RWPE2 (cell line): Measurements from ENCODE around the gene CHTF18.

Experiments used
- ATAC-seq: fragments of 200-7000 bp; cut with Tn5 transposase; 3 replicates; pipeline ENCODE4 v1.9.1; 2021; ENCODE audit warnings: low read depth
- DNase-seq: peaks from one replicate; pipeline ENCODE4 v3.0.0-alpha.2; 2020; ENCODE audit warnings: low spot score
- H3K27ac ChIP-seq: fragments of 450-650 bp; 2 replicates; pipeline ENCODE4 v1.5.1; 2017; ENCODE audit warnings: mild to moderate bottlenecking; ENCODE audit not compliant: poor library complexity, severe bottlenecking
- H3K27me3 ChIP-seq: fragments of 250-450 bp; sonication (Bioruptor Pico); 2 replicates; pipeline ENCODE4 v1.5.1; 2021; ENCODE audit warnings: mild to moderate bottlenecking, moderate library complexity; ENCODE audit not compliant: insufficient read depth, poor library complexity, severe bottlenecking
- H3K36me3 ChIP-seq: fragments of 250-450 bp; sonication (Bioruptor Pico); 2 replicates; pipeline ENCODE4 v1.5.1; 2020; ENCODE audit warnings: low read depth, mild to moderate bottlenecking, moderate library complexity
- H3K4me1 ChIP-seq: fragments of 250-450 bp; sonication (Bioruptor Pico); 2 replicates; pipeline ENCODE4 v1.5.1; 2021; ENCODE audit warnings: mild to moderate bottlenecking, moderate library complexity; ENCODE audit not compliant: insufficient read depth, poor library complexity, severe bottlenecking
- H3K4me3 ChIP-seq: fragments of 250-450 bp; sonication (Bioruptor Pico); 2 replicates; pipeline ENCODE4 v1.5.1; 2021; ENCODE audit warnings: mild to moderate bottlenecking, moderate library complexity; ENCODE audit not compliant: severe bottlenecking
- H3K9me3 ChIP-seq: fragments of 250-450 bp; sonication (Bioruptor Pico); 2 replicates; pipeline ENCODE4 v1.5.1; 2021; ENCODE audit warnings: mild to moderate bottlenecking, moderate library complexity; ENCODE audit not compliant: severe bottlenecking
- TF ChIP-seq, protein P1 (sequence below): fragments of 450-650 bp; IDR thresholded peaks from one replicate; pipeline ENCODE4 v1.5.1; 2017; ENCODE audit warnings: mild to moderate bottlenecking, moderate library complexity; ENCODE audit not compliant: poor library complexity, severe bottlenecking

Gene CHTF18

DNA sequence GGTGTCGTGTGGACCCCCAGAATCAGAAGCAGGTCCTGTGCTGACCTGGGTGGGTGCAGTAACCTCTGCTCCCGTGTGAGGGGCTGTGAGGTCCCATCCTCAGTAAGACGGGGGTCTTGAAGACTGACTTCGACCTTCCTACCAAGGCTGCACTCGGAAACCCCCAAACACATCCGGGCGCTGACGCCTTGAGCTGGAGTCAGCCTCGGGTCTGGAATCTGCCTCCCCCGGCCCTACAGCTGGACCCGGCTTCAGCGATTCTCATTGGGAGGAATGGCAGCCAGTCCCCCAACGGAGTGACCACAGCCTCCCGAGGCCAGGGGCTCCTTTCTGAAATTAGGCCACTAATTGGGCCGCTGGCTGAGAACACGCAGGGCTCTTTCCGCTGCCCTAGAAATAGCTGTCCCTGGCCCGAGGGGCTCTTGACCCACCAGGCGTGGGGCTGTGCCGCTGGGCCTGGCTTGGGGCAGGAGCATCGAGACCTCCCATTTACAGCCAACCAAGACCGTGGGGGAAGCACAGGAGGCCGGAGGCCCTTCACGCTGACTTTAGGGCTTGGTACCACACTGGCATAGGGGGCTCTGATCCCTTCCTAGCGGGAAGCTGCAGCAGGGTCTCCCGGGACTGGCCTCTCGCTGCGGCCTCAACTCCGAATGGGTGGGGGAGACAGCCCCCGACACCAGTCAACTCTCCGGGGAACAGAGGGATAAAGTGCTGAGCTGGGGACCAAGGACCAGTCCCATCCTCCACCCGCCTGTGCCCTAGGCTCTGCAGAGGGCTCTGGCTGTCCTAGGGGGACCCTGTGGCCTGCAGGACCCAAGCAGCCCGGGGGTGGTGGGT is 14.7 kb downstream of the CHTF18 start:
- Histone ChIP-seq H3K27me3 (peaks cover 52% of the 10 kb centered on the region), H3K9me3 (no peaks in the 10 kb centered on the region), H3K36me3 (no peaks in the 10 kb centered on the region), H3K4me3 (no peak overlapping the region), H3K27ac (no peak overlapping the region), H3K4me1 (no peaks in the 10 kb centered on the region)
- TF ChIP-seq, protein P1, sequence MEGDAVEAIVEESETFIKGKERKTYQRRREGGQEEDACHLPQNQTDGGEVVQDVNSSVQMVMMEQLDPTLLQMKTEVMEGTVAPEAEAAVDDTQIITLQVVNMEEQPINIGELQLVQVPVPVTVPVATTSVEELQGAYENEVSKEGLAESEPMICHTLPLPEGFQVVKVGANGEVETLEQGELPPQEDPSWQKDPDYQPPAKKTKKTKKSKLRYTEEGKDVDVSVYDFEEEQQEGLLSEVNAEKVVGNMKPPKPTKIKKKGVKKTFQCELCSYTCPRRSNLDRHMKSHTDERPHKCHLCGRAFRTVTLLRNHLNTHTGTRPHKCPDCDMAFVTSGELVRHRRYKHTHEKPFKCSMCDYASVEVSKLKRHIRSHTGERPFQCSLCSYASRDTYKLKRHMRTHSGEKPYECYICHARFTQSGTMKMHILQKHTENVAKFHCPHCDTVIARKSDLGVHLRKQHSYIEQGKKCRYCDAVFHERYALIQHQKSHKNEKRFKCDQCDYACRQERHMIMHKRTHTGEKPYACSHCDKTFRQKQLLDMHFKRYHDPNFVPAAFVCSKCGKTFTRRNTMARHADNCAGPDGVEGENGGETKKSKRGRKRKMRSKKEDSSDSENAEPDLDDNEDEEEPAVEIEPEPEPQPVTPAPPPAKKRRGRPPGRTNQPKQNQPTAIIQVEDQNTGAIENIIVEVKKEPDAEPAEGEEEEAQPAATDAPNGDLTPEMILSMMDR = no peak
- ATAC-seq = no peak
- no peak for DNase-seq

DNA sequence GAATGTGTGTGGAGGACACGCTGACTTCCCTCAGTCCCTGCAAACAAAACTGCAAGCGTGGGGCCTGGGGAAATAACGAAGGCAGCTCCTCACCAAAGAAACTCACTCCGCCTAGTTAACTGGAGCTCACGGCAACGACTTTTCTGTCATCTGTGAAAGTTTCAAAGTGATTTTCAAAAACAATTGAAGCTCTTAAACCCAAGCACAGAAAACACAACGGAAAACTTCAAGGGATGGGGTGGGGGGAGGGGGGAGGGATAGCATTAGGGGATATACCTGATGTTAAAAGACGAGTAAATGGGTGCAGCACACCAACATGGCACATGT is 15.3 kb downstream of the CHTF18 start:
- Histone ChIP-seq H3K27ac (no peak overlapping the region), H3K4me1 (no peaks in the 10 kb centered on the region), H3K9me3 (no peaks in the 10 kb centered on the region), H3K4me3 (no peak overlapping the region), H3K36me3 (no peaks in the 10 kb centered on the region), H3K27me3 (peaks cover 52% of the 10 kb centered on the region)
- no peak for DNase-seq
- no peak for ATAC-seq
- TF ChIP-seq, protein P1 = no peak

DNA sequence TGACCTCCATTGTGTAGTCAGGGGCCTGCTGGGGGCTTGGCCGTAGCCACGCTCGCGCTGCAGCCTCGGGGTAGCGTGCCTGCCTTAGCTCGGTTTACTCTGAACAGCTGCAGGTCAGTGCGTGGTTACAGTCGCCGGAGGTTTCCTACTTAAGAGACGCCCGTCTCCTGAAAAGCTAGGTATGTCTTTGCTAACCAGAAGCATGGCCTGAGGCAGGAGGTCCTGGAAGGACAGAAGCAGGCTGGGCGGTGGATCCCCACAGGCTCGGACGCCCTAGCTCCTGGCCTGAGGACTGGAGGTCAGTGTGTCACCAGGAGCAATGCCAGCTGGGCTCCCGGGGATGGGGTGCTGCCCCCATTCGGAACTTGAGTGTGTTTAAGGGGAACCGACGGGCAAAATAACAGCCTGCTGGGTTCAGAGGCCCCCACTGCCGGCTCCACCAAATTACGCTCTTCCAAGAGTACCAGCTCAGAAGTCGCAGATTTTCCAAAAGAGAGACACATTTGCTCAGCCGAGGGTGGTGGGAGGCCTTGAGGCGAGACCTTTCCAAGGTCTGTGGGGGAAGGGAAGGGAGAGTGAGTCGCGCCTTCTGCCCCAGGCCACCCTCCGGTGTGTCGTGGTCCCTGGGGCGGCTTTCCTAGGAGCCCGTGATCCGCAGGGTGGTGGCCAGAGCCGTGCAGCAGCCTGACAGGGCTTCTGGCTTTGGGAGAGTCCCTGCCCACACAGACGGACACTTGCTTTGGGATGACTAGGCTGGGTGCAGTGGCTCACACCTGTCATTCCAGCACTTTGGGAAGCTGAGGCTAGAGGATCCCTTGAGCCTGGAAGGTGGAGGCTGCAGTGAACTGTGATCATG is 16.0 kb downstream of the CHTF18 start:
- Histone ChIP-seq H3K9me3 (no peaks in the 10 kb centered on the region), H3K4me3 (no peak overlapping the region), H3K27ac (no peak overlapping the region), H3K27me3 (peaks cover 50% of the 10 kb centered on the region), H3K4me1 (no peaks in the 10 kb centered on the region), H3K36me3 (no peaks in the 10 kb centered on the region)
- DNase-seq (no peak), ATAC-seq (no peak)
- TF ChIP-seq, protein P1 = no peak

DNA sequence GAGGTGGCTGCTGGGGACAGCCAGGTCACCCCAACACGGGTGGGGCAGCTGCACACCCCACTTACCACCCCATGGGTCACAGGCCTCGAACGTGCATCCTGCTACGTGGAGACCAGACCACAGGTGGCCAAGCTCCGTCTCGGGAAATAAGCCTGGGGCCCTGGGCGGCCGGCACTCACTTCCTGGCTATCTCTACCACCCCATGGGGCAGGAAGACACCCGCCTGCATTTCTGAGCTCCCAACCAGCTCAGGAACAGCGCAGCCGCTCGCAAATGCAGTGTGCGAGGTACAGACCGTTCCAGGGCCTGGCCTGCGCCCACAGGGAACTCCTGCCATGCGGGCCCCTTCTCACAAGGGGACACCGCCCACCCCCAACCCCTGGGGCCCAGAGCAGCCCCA is 17.1 kb downstream of the CHTF18 start:
- DNase-seq (no peak), ATAC-seq (no peak)
- TF ChIP-seq, protein P1 = no peak
- no peaks in the 10 kb centered on the region for H3K36me3 ChIP-seq
- no peak overlapping the region for H3K27ac ChIP-seq
- H3K4me3 ChIP-seq = no peak overlapping the region
- H3K27me3 ChIP-seq = peaks cover 39% of the 10 kb centered on the region
- H3K4me1 ChIP-seq = no peaks in the 10 kb centered on the region
- H3K9me3 ChIP-seq = no peaks in the 10 kb centered on the region
